ENCODE measurements around the gene DNMT3B. TPM values are rescaled to one million over a fixed set of nuclear protein-coding genes. Genes with fewer than 3 reads are reported as not detected.
A peak's percentile ranks its signal among the peaks of the same experiment; 100 is the strongest.

DNMT3B gene
- total and polyA plus RNA-seq, 7 experiments from 2014 or later: 0.32 to 2.5 (median 0.66) TPM

DNA sequence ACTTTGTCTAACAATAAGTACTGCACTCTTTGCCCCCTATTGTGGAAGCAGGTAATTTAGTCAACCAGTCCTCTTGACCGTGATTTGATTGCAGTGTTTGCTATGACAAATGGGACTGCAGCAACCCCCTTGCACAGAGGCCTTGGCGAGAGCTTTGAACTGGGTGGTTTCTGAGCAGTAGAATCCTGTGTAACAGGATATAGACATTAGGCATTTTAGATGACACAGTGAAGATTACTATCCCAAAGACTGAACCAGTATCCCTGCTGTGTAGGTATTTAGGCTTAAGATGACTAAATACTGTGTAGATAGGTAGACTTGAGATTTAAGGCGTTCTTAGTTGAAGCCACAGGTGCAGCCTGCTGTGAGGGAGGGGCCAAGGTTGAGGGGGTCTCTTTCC, 9.9 kb downstream of the DNMT3B start:
- intact Hi-C loops (cut with micrococcal nuclease): loop anchor here in 1 of 2 donors (10.0 kb wide), 1 partner anchor 237 kb away; no protein-coding TSS in a partner anchor
- CTCF ChIA-PET: interaction anchor here (1.7 kb wide), 1 partner anchor 99 kb away, joined by 8 read pairs; the partner anchor contains the start of gene C20orf203
- Histone ChIP-seq H3K36me3 (ENCODE audit: control insufficient read depth in 2 of 3, insufficient read depth in 3 of 3, low read length in 3 of 3) (no peaks in the 10 kb centered on the region), H3K4me1 (ENCODE audit: control insufficient read depth in 2 of 2, insufficient read depth in 2 of 2, low read length in 2 of 2) (peaks cover 0 to 14% of the 10 kb centered on the region in 2 donors), H3K9me3 (ENCODE audit: control insufficient read depth in 2 of 3, low read length in 3 of 3) (no peaks in the 10 kb centered on the region), H3K27me3 (ENCODE audit: control insufficient read depth in 2 of 2, insufficient read depth in 2 of 2, low read length in 2 of 2) (no peaks in the 10 kb centered on the region), H3K4me3 (ENCODE audit: low read length) (no peak overlapping the region), H3K27ac (ENCODE audit: low read depth, low read length) (no peak overlapping the region)
- H3K27ac Mint-ChIP-seq: peak overlapping the region in 7 of 9 donors; percentile 57 to 91 (median 68)
- H3K36me3 Mint-ChIP-seq: no peaks in the 10 kb centered on the region
- peaks cover 14 to 74% (median 44%) of the 10 kb centered on the region in 7 donors for H3K4me1 Mint-ChIP-seq
- peaks cover 0 to 2% (median 0%) of the 10 kb centered on the region in 11 donors for H3K9me3 Mint-ChIP-seq
- ATAC-seq (no peak), DNase-seq (no peak)
- POLR2A ChIA-PET: interaction anchor here (2.0 kb wide), 1 partner anchor 34 kb away, joined by 7 read pairs; no protein-coding TSS in a partner anchor
- H3K27me3 Mint-ChIP-seq: no peaks in the 10 kb centered on the region
- H3K4me3 Mint-ChIP-seq: peak overlapping the region in 6 of 10 donors; percentile 27 to 73 (median 55)

- no peak for ATAC-seq
Observed at GRCh38 chr20:32773223-32773622, 11.0 kb downstream of the DNMT3B start.

DNA sequence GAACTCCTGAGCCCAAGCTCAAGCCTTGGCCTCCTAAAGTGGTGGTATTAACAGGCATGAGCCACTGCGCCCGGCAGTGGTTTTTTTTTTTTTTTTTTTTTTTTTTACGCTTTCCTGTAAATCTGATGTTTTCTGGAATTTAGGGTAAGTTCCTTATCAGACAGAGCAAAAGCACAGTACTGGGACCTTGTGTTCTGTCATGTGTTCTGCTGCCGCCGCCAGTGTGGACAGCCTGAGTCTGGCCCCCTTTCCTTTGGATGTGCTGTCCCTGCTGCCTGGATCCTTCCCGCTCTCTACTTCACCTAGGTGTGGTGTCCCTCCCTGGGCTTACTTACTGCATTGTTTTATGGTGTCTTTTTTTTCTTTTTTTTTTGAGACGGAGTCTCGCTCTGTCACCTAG, 11.7 kb downstream of the DNMT3B start:
- peak overlapping the region in 3 of 9 donors; percentile 34 to 84 (median 71) for H3K27ac Mint-ChIP-seq
- ChIA-PET CTCF (interaction anchor here (0.6 kb wide), 1 partner anchor 98 kb away, joined by 3 read pairs; no protein-coding TSS in a partner anchor), POLR2A (no interaction called here)
- H3K4me3 Mint-ChIP-seq: no peak overlapping the region
- DNase-seq: no peak
- H3K36me3 Mint-ChIP-seq: no peaks in the 10 kb centered on the region
- Histone ChIP-seq H3K27me3 (ENCODE audit: control insufficient read depth in 2 of 2, insufficient read depth in 2 of 2, low read length in 2 of 2) (no peaks in the 10 kb centered on the region), H3K36me3 (ENCODE audit: control insufficient read depth in 2 of 3, insufficient read depth in 3 of 3, low read length in 3 of 3) (no peaks in the 10 kb centered on the region), H3K9me3 (ENCODE audit: control insufficient read depth in 2 of 3, low read length in 3 of 3) (no peaks in the 10 kb centered on the region), H3K4me3 (ENCODE audit: low read length) (no peak overlapping the region), H3K27ac (ENCODE audit: low read depth, low read length) (no peak overlapping the region), H3K4me1 (ENCODE audit: control insufficient read depth in 2 of 2, insufficient read depth in 2 of 2, low read length in 2 of 2) (peaks cover 0 to 14% of the 10 kb centered on the region in 2 donors)
- peaks cover 0 to 2% (median 0%) of the 10 kb centered on the region in 11 donors for H3K9me3 Mint-ChIP-seq
- intact Hi-C loops (cut with micrococcal nuclease): loop anchor here in 1 of 2 donors (10.0 kb wide), 1 partner anchor 239 kb away; no protein-coding TSS in a partner anchor
- ATAC-seq: no peak
- peaks cover 15 to 78% (median 55%) of the 10 kb centered on the region in 7 donors for H3K4me1 Mint-ChIP-seq
- H3K27me3 Mint-ChIP-seq: no peaks in the 10 kb centered on the region

More at GRCh38 chr20:32773223-32773622, 11.0 kb downstream of the DNMT3B start:
- Histone ChIP-seq H3K4me3 (ENCODE audit: low read length) (no peak overlapping the region), H3K27me3 (ENCODE audit: control insufficient read depth in 2 of 2, insufficient read depth in 2 of 2, low read length in 2 of 2) (no peaks in the 10 kb centered on the region), H3K27ac (ENCODE audit: low read depth, low read length) (no peak overlapping the region), H3K36me3 (ENCODE audit: control insufficient read depth in 2 of 3, insufficient read depth in 3 of 3, low read length in 3 of 3) (no peaks in the 10 kb centered on the region), H3K4me1 (ENCODE audit: control insufficient read depth in 2 of 2, insufficient read depth in 2 of 2, low read length in 2 of 2) (peaks cover 0 to 14% of the 10 kb centered on the region in 2 donors), H3K9me3 (ENCODE audit: control insufficient read depth in 2 of 3, low read length in 3 of 3) (no peaks in the 10 kb centered on the region)
- Mint-ChIP-seq H3K4me3 (no peak overlapping the region), H3K9me3 (peaks cover 0 to 2% (median 0%) of the 10 kb centered on the region in 11 donors), H3K4me1 (peaks cover 14 to 77% (median 51%) of the 10 kb centered on the region in 7 donors), H3K27me3 (no peaks in the 10 kb centered on the region), H3K27ac (peak overlapping the region in 7 of 9 donors; percentile 61 to 91 (median 76)), H3K36me3 (no peaks in the 10 kb centered on the region)
- ChIA-PET CTCF (no interaction called here), POLR2A (interaction anchor here (0.7 kb wide), 1 partner anchor 199 kb away, joined by 6 read pairs; no protein-coding TSS in a partner anchor)
- intact Hi-C loops (cut with micrococcal nuclease): loop anchor here in 1 of 2 donors (10.0 kb wide), 1 partner anchor 238 kb away; no protein-coding TSS in a partner anchor
- DNase-seq: no peak

GRCh38 chr20:32775336-32775991, 13.3 kb downstream of the DNMT3B start:
- Mint-ChIP-seq H3K27me3 (no peaks in the 10 kb centered on the region), H3K4me3 (peak overlapping the region in 1 of 10 donors; percentile 13), H3K4me1 (peaks cover 15 to 68% (median 55%) of the 10 kb centered on the region in 7 donors), H3K27ac (peak overlapping the region in 3 of 9 donors; percentile 58 to 88 (median 76)), H3K36me3 (no peaks in the 10 kb centered on the region), H3K9me3 (peaks cover 0 to 2% (median 0%) of the 10 kb centered on the region in 11 donors)
- H3K36me3 ChIP-seq (ENCODE audit: control insufficient read depth in 2 of 3, insufficient read depth in 3 of 3, low read length in 3 of 3): no peaks in the 10 kb centered on the region
- ATAC-seq (no peak), DNase-seq (no peak)
- H3K4me3 ChIP-seq (ENCODE audit: low read length): no peak overlapping the region
- ChIA-PET CTCF (interaction anchor here (6.8 kb wide), 1 partner anchor 101 kb away, joined by 143 read pairs; the partner anchor contains the start of gene C20orf203), POLR2A (interaction anchor here (1.1 to 1.5 kb wide), 2 partner anchors 32 to 101 kb away, joined by 3 read pairs; partner anchors contain the start of genes C20orf203 and COMMD7)
- no peak overlapping the region for H3K27ac ChIP-seq (ENCODE audit: low read depth, low read length)
- intact Hi-C loops (cut with micrococcal nuclease): loop anchor here (5.0 to 10.0 kb wide), 2 partner anchors 33 to 241 kb away; partner anchors contain the start of gene COMMD7 (in 1 of the 2)
- H3K9me3 ChIP-seq (ENCODE audit: control insufficient read depth in 2 of 3, low read length in 3 of 3): no peaks in the 10 kb centered on the region
- H3K4me1 ChIP-seq (ENCODE audit: control insufficient read depth in 2 of 2, insufficient read depth in 2 of 2, low read length in 2 of 2): peaks cover 0 to 14% of the 10 kb centered on the region in 2 donors
- H3K27me3 ChIP-seq (ENCODE audit: control insufficient read depth in 2 of 2, insufficient read depth in 2 of 2, low read length in 2 of 2): no peaks in the 10 kb centered on the region

- no peak for ATAC-seq
- H3K27ac Mint-ChIP-seq: peak overlapping the region in 3 of 9 donors; percentile 31 to 49 (median 33)
Observed at GRCh38 chr20:32777177-32777956, 15.2 kb downstream of the DNMT3B start.

More at GRCh38 chr20:32777177-32777956, 15.2 kb downstream of the DNMT3B start:
- Mint-ChIP-seq H3K4me3 (peak overlapping the region in 1 of 10 donors; percentile 25), H3K9me3 (peaks cover 0 to 2% (median 0%) of the 10 kb centered on the region in 11 donors), H3K27me3 (no peaks in the 10 kb centered on the region), H3K36me3 (peaks cover 0 to 3% (median 0%) of the 10 kb centered on the region in 5 donors), H3K4me1 (peaks cover 5 to 50% (median 43%) of the 10 kb centered on the region in 7 donors)
- POLR2A ChIA-PET: interaction anchor here (1.5 kb wide), 1 partner anchor 103 kb away, joined by 3 read pairs; the partner anchor contains the start of gene C20orf203
- Histone ChIP-seq H3K4me3 (ENCODE audit: low read length) (no peak overlapping the region), H3K27me3 (ENCODE audit: control insufficient read depth in 2 of 2, insufficient read depth in 2 of 2, low read length in 2 of 2) (no peaks in the 10 kb centered on the region), H3K27ac (ENCODE audit: low read depth, low read length) (no peak overlapping the region), H3K9me3 (ENCODE audit: control insufficient read depth in 2 of 3, low read length in 3 of 3) (no peaks in the 10 kb centered on the region), H3K36me3 (ENCODE audit: control insufficient read depth in 2 of 3, insufficient read depth in 3 of 3, low read length in 3 of 3) (no peaks in the 10 kb centered on the region), H3K4me1 (ENCODE audit: control insufficient read depth in 2 of 2, insufficient read depth in 2 of 2, low read length in 2 of 2) (peaks cover 0 to 1% of the 10 kb centered on the region in 2 donors)
- CTCF ChIA-PET: interaction anchor here (0.6 to 6.8 kb wide), 29 partner anchors 9 to 1928 kb away, joined by 3 to 143 read pairs (median 5); partner anchors contain the start of gene C20orf203
- no peak for DNase-seq
- intact Hi-C loops (cut with micrococcal nuclease): loop anchor here (2.0 to 10.0 kb wide), 3 partner anchors 15 to 243 kb away; partner anchors contain the start of genes COMMD7 (in 1 of the 2) and DNMT3B (in 1 of the 2)

All from naive thymus-derived CD4-positive, alpha-beta T cell (primary cell).